Calu3 (cell line): ENCODE results near the gene CD52. TPM values are rescaled to one million over a fixed set of nuclear protein-coding genes. Genes with fewer than 3 reads are reported as not detected.

Source experiments
- BruUV-seq: library from RNA; stranded (reverse); fragments of 400-500 nt; replicated peaks from 2 replicates; lab custom pipeline; 2021; lab: Mats Ljungman, UMichigan
- CTCF ChIA-PET: fragments of 300-600 bp; sonication (Branson Sonifier 250); formaldehyde crosslinking; loops from one replicate; lab custom pipeline; 2022; ENCODE audit warnings: antibody characterized with exemption; lab: Charles Lee
- DNase-seq: peaks from one replicate; pipeline ENCODE4 v3.0.0; 2022
- H3K27ac Mint-ChIP-seq: one replicate; pipeline ENCODE4 v1.8.0; 2022; ENCODE audit warnings: mixed read lengths; ENCODE audit not compliant: unreplicated experiment
- H3K27me3 Mint-ChIP-seq: one replicate; pipeline ENCODE4 v1.8.0; 2022; ENCODE audit warnings: mixed read lengths; ENCODE audit not compliant: unreplicated experiment
- H3K36me3 Mint-ChIP-seq: one replicate; pipeline ENCODE4 v1.8.0; 2022; ENCODE audit warnings: mild to moderate bottlenecking, moderate library complexity, mixed read lengths; ENCODE audit not compliant: insufficient read depth, unreplicated experiment
- H3K4me1 Mint-ChIP-seq: one replicate; pipeline ENCODE4 v1.8.0; 2022; ENCODE audit warnings: mild to moderate bottlenecking, low read depth, mixed read lengths; ENCODE audit not compliant: unreplicated experiment
- H3K4me3 Mint-ChIP-seq: one replicate; pipeline ENCODE4 v1.8.0; 2022; ENCODE audit warnings: mild to moderate bottlenecking, low read depth, moderate library complexity, mixed read lengths; ENCODE audit not compliant: unreplicated experiment
- H3K9me3 Mint-ChIP-seq: one replicate; pipeline ENCODE4 v1.8.0; 2022; ENCODE audit warnings: low read depth, mixed read lengths; ENCODE audit not compliant: unreplicated experiment
- intact Hi-C: fragments of 100-400 bp; cut with micrococcal nuclease; formaldehyde crosslinking; loops from one replicate; pipeline ENCODE4 v1.10.0; 2022; ENCODE audit not compliant: unreplicated experiment
- total RNA-seq: library from RNA; stranded (reverse); gene quantifications from 2 replicates; pipeline ENCODE4 v1.2.3, GENCODE V29; 2022
- TF ChIP-seq, protein P1 (sequence below): fragments of 200-600 bp; IDR thresholded peaks from one replicate; pipeline ENCODE4 v1.8.0; 2022; ENCODE audit warnings: antibody characterized with exemption; ENCODE audit not compliant: unreplicated experiment

CD52 gene
- total RNA-seq, 1 experiment from 2014 or later: not detected

DNA sequence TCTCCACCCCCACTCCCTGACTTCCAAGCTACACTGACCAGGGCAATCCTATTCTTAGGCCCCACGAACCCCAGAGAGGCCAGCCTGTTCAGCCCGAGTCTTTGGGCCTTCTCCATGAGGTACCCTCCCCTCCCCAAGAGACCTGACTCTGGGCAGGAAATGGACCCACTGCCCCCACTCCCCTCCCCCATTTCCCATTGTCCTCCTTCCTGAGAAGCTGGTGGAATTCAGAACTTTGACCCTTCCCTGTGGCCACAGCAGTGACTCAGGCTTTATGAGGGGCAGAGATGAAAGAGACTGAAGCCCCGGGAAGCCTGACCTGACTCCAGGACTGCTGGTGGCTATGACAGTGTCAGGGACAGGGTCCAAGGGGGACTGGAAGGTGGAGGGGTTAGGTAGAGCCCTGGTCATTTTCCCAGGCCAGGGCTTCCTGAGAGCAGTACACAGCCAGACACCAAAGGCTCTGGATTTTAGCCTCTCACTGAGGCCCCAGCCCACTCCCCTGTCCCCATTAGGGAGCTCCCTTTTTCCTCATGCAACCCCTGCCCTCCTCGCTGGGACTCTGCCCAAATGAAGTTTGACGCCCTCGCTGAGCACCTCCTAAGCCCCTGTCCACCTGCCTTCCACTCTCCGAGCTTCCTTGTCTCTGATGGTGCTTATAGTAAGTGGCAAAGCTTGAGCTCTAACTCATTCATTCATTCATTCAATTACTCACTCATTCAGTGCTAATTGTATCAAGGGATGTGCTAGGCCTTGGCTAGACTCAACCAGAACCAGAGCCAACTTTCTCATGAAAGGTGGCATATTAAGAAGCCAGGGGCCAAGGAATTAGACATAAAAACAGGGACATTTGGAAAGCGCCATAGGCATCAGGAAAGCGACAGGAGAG is 33.2 kb downstream of the CD52 start:
- H3K27me3 Mint-ChIP-seq: no peaks in the 10 kb centered on the region
- H3K9me3 Mint-ChIP-seq: no peaks in the 10 kb centered on the region
- DNase-seq: no peak
- CTCF ChIA-PET: interaction anchor here (0.6 to 1.2 kb wide), 3 partner anchors 8 to 362 kb away, joined by 4 to 5 read pairs (median 4); no protein-coding TSS in a partner anchor
- TF ChIP-seq, protein P1, sequence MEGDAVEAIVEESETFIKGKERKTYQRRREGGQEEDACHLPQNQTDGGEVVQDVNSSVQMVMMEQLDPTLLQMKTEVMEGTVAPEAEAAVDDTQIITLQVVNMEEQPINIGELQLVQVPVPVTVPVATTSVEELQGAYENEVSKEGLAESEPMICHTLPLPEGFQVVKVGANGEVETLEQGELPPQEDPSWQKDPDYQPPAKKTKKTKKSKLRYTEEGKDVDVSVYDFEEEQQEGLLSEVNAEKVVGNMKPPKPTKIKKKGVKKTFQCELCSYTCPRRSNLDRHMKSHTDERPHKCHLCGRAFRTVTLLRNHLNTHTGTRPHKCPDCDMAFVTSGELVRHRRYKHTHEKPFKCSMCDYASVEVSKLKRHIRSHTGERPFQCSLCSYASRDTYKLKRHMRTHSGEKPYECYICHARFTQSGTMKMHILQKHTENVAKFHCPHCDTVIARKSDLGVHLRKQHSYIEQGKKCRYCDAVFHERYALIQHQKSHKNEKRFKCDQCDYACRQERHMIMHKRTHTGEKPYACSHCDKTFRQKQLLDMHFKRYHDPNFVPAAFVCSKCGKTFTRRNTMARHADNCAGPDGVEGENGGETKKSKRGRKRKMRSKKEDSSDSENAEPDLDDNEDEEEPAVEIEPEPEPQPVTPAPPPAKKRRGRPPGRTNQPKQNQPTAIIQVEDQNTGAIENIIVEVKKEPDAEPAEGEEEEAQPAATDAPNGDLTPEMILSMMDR: no peak
- no TSS peak for BruUV-seq
- H3K27ac Mint-ChIP-seq: peak overlapping the region; percentile 84
- H3K4me1 Mint-ChIP-seq: peaks cover 27% of the 10 kb centered on the region
- peak overlapping the region; percentile 57 for H3K4me3 Mint-ChIP-seq
- peaks cover 27% of the 10 kb centered on the region for H3K36me3 Mint-ChIP-seq
- intact Hi-C loops: no loop called here

DNA sequence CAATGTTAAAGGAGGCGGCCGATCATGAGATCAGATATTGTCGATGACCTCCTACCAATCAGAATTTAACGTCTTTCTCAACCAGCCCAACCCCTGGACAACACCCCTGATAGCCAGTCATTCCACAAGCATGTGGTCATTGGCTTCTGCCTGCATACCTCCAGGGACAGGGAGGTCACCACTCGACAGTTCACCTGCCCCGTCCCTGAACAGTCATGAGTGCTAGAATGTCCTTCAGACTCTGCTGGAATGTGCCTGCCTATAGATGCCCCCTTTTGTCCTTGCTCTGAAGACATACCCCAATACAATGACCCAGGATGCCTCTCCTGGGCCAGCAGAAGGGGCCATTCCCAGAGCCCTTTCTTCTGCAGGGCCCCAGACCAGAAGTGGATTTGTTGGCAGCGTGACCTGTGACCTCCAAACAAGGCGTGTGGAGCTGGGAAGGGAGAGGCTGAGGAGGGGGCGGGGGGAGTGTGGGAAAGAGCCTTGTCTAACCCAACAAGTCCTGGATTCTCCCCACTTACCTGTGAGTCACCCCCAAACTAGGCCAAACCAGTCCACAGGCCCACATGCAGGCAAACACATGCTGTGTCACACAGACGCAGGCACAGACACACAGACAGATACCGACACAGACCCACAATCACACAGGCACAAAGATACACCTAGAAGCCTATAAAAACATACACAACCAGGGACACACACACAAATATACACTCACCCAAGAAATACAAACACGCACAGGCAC is 34.0 kb downstream of the CD52 start:
- peaks cover 27% of the 10 kb centered on the region for H3K36me3 Mint-ChIP-seq
- intact Hi-C loops: no loop called here

DNA sequence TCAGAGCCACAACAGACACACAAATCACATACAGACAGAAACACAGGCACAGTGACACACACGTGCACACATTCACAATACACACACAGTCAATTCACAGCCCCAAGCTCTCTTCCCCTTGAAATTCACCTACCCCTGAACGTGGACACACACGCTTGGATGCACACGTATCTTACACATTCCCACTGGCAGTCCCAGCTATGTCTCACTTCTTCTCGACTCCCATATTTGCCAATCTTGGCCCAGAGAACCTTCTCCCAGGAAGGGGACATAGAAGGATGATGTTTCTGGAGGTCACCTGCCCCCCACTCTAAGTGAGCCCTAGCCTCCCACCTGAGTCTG is 34.6 kb downstream of the CD52 start:
- TF ChIP-seq, protein P1: no peak
- H3K27me3 Mint-ChIP-seq: no peaks in the 10 kb centered on the region
- BruUV-seq: TSS peak; percentile 94
- H3K4me3 Mint-ChIP-seq: peak overlapping the region; percentile 57
- peaks cover 27% of the 10 kb centered on the region for H3K36me3 Mint-ChIP-seq
- no peak for DNase-seq
- H3K4me1 Mint-ChIP-seq: peaks cover 38% of the 10 kb centered on the region
- H3K27ac Mint-ChIP-seq: peak overlapping the region; percentile 84
- CTCF ChIA-PET: no interaction called here
- no peaks in the 10 kb centered on the region for H3K9me3 Mint-ChIP-seq
- intact Hi-C loops: no loop called here

More for the DNA sequence above, 34.0 kb downstream of the CD52 start:
- BruUV-seq: TSS peak; percentile 1
- CTCF ChIA-PET: no interaction called here
- peak overlapping the region; percentile 84 for H3K27ac Mint-ChIP-seq
- DNase-seq: peak; percentile 62
- no peaks in the 10 kb centered on the region for H3K9me3 Mint-ChIP-seq
- peaks cover 33% of the 10 kb centered on the region for H3K4me1 Mint-ChIP-seq
- TF ChIP-seq, protein P1: no peak
- no peaks in the 10 kb centered on the region for H3K27me3 Mint-ChIP-seq
- peak overlapping the region; percentile 57 for H3K4me3 Mint-ChIP-seq

DNA sequence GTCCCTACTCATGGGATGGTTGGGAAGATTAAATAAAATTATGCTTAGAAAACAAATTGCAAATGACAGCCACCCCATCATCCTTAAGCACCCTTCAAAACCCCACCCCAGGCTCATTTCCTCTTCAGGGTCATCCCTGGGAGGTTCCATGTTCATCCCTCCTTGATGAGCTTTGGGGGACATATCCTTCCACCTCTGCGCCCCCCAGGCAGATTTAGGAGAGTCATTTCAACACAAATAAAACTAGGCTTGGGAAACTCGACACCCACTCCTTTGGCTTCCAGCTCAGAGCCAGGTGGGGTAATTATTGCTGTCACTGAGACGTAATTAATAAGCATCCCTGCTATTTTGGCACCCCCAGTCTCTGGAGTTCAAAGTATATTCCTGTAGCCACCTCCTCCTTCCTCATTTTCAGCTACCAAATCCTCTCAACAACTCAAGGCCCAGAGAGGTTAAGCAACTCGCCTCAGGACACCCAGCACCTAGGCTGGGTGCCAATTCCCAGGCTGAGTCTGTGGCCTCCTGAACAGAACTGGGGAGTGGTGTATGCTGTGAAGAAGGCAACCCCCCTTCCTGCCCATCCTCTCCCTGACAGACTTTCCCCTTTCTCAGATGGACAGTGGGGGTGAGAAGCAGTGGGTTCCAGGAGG is 35.6 kb downstream of the CD52 start:
- BruUV-seq: TSS peak; percentile 43
- Mint-ChIP-seq H3K36me3 (peaks cover 27% of the 10 kb centered on the region), H3K4me3 (peak overlapping the region; percentile 57), H3K27me3 (no peaks in the 10 kb centered on the region), H3K27ac (peak overlapping the region; percentile 91), H3K4me1 (peaks cover 48% of the 10 kb centered on the region), H3K9me3 (no peaks in the 10 kb centered on the region)
- DNase-seq: no peak
- CTCF ChIA-PET: no interaction called here
- intact Hi-C loops: no loop called here
- TF ChIP-seq, protein P1: no peak
